ENCODE results near the gene ATP8A2. TPM values are rescaled to one million over a fixed set of nuclear protein-coding genes. Genes with fewer than 3 reads are reported as not detected.

The ATP8A2 gene
- total and polyA plus RNA-seq, 2 of the 4 experiments (the other 2 are of a cell fraction) = 0.02 to 0.18 TPM

GRCh38 chr13:25945596-25945995 lies 573.8 kb downstream of the ATP8A2 start:
- Histone ChIP-seq H2BK120ac (ENCODE audit: low read depth, low read length) (no peak overlapping the region), H2BK5ac (ENCODE audit: low read depth, low read length, poor library complexity, severe bottlenecking) (no peak overlapping the region), H4K20me1 (ENCODE audit: insufficient read depth, low read length) (no peaks in the 10 kb centered on the region), H3K27ac (ENCODE audit: insufficient read depth, low read length) (no peak overlapping the region), H3K27me3 (ENCODE audit: control insufficient read depth, insufficient read depth, low read length) (no peaks in the 10 kb centered on the region), H3K79me1 (ENCODE audit: low read depth in 1 of 2, low read length in 2 of 2) (no peaks in the 10 kb centered on the region), H2AFZ (replicated peaks; ENCODE audit: low read length, poor library complexity) (no peak overlapping the region), H2AK9ac (replicated peaks; ENCODE audit: low read depth, low read length, poor library complexity) (no peak overlapping the region), H3K56ac (ENCODE audit: extremely low read depth, insufficient read depth, low read length) (no peak overlapping the region), H3K4me1 (ENCODE audit: control insufficient read depth, insufficient read depth, low read length) (no peaks in the 10 kb centered on the region), H4K91ac (ENCODE audit: insufficient read depth, low read depth, low read length) (no peak overlapping the region), H3K4ac (ENCODE audit: low read depth, low read length) (no peak overlapping the region), H3K18ac (ENCODE audit: low read depth, low read length) (no peak overlapping the region), H4K5ac (ENCODE audit: low read depth, low read length) (no peak overlapping the region), H2BK20ac (ENCODE audit: low read depth, low read length) (no peak overlapping the region), H3K9me1 (ENCODE audit: insufficient read depth, low read length) (no peaks in the 10 kb centered on the region), H2BK15ac (ENCODE audit: low read depth, low read length) (no peak overlapping the region), H3K4me2 (ENCODE audit: low read depth, low read length) (no peak overlapping the region), H3K9ac (ENCODE audit: low read depth, low read length) (no peak overlapping the region), H3K9me3 (ENCODE audit: control insufficient read depth, insufficient read depth, low read length) (peaks cover 3% of the 10 kb centered on the region), H3K36me3 (ENCODE audit: control insufficient read depth, insufficient read depth, low read length) (no peaks in the 10 kb centered on the region), H4K8ac (ENCODE audit: low read depth in 2 of 2, low read length in 2 of 2) (no peak overlapping the region), H3K14ac (replicated peaks; ENCODE audit: low read depth, low read length) (no peak overlapping the region), H3K4me3 (ENCODE audit: insufficient read depth, low read depth, low read length) (no peak overlapping the region), H3K23ac (ENCODE audit: low read depth, low read length) (no peak overlapping the region), H2AK5ac (ENCODE audit: low read depth, low read length) (no peak overlapping the region)
- POLR2A ChIA-PET (ENCODE audit: unreplicated experiment) = no interaction called here
- no CpG with 5 or more reads among the region's 7 CpGs for WGBS, 2 experiments (ENCODE audit: extremely low coverage in 2 of 2, insufficient read length in 1 of 2)
- TF ChIP-seq CEBPB (IDR thresholded peaks at IDR 0.05; ENCODE audit: low read depth, low read length) = no peak
- TF ChIP-seq MXI1 (IDR thresholded peaks at IDR 0.05; ENCODE audit: borderline replicate concordance, low read depth, low read length) = no peak
- ATAC-seq (ENCODE audit: low read depth) = no peak
- dilution Hi-C loops (cut with HindIII; ENCODE audit: low sequenced_read_pairs, unreplicated experiment) (no loop called here), in situ Hi-C loops (cut with MboI; ENCODE audit: low sequenced_read_pairs) (no loop called here), intact Hi-C loops (cut with micrococcal nuclease) (no loop called here)
- CTCF ChIA-PET = no interaction called here
- no TSS peak for BruUV-seq (replicated peaks)
- DNase-seq = no peak
